Measurements from ENCODE around the gene BLVRB. TPM values are rescaled to one million over a fixed set of nuclear protein-coding genes. Genes with fewer than 3 reads are reported as not detected.
A peak's percentile ranks its signal among the peaks of the same experiment; 100 is the strongest.

The BLVRB gene
- total and polyA plus RNA-seq, 9 of the 15 experiments (the other 6 are each of a cell fraction or from before 2014, with no cell fraction given), result 81.1 to 749 (median 331) TPM

DNA sequence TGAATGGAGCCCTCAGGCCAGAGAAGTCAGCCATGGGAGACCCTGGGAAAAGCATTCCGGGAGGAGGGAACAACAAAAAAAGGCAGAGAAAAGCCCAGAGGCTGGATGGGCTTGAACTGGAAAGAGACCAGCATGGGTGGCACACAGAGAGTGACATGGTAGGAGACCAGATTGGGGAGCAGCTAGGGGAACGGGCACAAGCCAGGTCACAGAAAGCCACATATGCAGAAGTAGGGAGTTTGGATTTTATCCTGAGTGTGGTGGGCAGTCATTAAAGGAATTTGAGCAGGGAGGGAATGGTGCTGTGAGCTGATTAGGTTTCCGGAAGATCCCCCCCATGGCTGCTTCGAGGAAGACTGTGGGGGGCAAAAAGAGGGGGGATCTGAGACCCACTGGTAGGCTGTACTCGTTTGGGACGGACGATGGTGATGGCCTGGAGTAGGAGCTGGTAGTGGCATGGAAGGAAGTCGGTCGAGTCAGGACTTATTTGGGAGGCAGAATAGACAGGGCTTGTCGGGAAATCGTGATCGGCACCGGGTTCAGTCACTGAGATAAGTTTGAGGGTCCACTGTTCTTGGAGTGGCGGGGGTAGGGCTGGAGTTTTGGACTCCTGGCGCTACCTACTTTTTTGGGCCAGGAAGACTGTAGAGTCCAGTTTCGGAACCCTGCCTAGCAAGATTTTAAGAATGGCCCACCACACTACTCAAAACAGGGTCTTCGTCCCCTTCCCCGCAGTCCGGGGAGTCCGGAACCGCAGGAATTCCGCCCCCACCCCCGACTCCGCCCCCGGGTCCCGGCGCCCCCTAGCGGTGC, 40.7 kb downstream of the BLVRB start (continued):
- TF ChIP-seq, protein P1, sequence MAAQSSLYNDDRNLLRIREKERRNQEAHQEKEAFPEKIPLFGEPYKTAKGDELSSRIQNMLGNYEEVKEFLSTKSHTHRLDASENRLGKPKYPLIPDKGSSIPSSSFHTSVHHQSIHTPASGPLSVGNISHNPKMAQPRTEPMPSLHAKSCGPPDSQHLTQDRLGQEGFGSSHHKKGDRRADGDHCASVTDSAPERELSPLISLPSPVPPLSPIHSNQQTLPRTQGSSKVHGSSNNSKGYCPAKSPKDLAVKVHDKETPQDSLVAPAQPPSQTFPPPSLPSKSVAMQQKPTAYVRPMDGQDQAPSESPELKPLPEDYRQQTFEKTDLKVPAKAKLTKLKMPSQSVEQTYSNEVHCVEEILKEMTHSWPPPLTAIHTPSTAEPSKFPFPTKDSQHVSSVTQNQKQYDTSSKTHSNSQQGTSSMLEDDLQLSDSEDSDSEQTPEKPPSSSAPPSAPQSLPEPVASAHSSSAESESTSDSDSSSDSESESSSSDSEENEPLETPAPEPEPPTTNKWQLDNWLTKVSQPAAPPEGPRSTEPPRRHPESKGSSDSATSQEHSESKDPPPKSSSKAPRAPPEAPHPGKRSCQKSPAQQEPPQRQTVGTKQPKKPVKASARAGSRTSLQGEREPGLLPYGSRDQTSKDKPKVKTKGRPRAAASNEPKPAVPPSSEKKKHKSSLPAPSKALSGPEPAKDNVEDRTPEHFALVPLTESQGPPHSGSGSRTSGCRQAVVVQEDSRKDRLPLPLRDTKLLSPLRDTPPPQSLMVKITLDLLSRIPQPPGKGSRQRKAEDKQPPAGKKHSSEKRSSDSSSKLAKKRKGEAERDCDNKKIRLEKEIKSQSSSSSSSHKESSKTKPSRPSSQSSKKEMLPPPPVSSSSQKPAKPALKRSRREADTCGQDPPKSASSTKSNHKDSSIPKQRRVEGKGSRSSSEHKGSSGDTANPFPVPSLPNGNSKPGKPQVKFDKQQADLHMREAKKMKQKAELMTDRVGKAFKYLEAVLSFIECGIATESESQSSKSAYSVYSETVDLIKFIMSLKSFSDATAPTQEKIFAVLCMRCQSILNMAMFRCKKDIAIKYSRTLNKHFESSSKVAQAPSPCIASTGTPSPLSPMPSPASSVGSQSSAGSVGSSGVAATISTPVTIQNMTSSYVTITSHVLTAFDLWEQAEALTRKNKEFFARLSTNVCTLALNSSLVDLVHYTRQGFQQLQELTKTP (IDR thresholded peaks at IDR 0.05; ENCODE audit: low read depth in 1 of 2, partially characterized antibody in 2 of 2), result peak in 1 of 2 experiments; percentile 38
- TF ChIP-seq ZC3H4 (CRISPR knock-in tag; IDR thresholded peaks at IDR 0.05; ENCODE audit: borderline replicate concordance) (0 out of 2 replicates have a peak, but pooled peaks have one; percentile 51), TAF1 (IDR thresholded peaks at IDR 0.05; ENCODE audit: control insufficient read depth, extremely low read depth, insufficient read depth, low read length, severe bottlenecking) (no peak), KAT7 (CRISPR knock-in tag; IDR thresholded peaks at IDR 0.05; ENCODE audit: borderline replicate concordance) (no peak), OTX1 (CRISPR knock-in tag; IDR thresholded peaks at IDR 0.05) (0 out of 2 replicates have a peak, but pooled peaks have one; percentile 45), SIX5 (IDR thresholded peaks at IDR 0.05; ENCODE audit: borderline replicate concordance in 1 of 2, insufficient read depth in 1 of 2, low read depth in 1 of 2, low read length in 2 of 2) (no peak), EHMT2 (IDR thresholded peaks at IDR 0.05) (no peak), ZNF707 (CRISPR knock-in tag; conservative IDR thresholded peaks at IDR 0.05) (no peak)
- TF ChIP-seq, protein P2, sequence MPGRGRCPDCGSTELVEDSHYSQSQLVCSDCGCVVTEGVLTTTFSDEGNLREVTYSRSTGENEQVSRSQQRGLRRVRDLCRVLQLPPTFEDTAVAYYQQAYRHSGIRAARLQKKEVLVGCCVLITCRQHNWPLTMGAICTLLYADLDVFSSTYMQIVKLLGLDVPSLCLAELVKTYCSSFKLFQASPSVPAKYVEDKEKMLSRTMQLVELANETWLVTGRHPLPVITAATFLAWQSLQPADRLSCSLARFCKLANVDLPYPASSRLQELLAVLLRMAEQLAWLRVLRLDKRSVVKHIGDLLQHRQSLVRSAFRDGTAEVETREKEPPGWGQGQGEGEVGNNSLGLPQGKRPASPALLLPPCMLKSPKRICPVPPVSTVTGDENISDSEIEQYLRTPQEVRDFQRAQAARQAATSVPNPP (IDR thresholded peaks at IDR 0.05; ENCODE audit: borderline replicate concordance, insufficient read depth, insufficient read length), result no peak
- TF ChIP-seq, protein P3, sequence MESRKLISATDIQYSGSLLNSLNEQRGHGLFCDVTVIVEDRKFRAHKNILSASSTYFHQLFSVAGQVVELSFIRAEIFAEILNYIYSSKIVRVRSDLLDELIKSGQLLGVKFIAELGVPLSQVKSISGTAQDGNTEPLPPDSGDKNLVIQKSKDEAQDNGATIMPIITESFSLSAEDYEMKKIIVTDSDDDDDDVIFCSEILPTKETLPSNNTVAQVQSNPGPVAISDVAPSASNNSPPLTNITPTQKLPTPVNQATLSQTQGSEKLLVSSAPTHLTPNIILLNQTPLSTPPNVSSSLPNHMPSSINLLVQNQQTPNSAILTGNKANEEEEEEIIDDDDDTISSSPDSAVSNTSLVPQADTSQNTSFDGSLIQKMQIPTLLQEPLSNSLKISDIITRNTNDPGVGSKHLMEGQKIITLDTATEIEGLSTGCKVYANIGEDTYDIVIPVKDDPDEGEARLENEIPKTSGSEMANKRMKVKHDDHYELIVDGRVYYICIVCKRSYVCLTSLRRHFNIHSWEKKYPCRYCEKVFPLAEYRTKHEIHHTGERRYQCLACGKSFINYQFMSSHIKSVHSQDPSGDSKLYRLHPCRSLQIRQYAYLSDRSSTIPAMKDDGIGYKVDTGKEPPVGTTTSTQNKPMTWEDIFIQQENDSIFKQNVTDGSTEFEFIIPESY (CRISPR knock-in tag; IDR thresholded peaks at IDR 0.05), result no peak

Measured in K562 (cell line).